Colonic mucosa (tissue), 4 donors: Measurements from ENCODE around the gene MAN1A1. TPM values are rescaled to one million over a fixed set of nuclear protein-coding genes. Genes with fewer than 3 reads are reported as not detected.

ENCODE experiments used
- DNase-seq: peaks from one replicate; pipeline ENCODE4 v3.0.0-alpha.2; 2020
- H3K27ac ChIP-seq: fragments of 200-600 bp; one replicate; pipeline ENCODE4 v1.8.0; 2021
- H3K27me3 ChIP-seq: fragments of 200-600 bp; one replicate; pipeline ENCODE4 v1.8.0; 2021
- H3K36me3 ChIP-seq: fragments of 200-600 bp; one replicate; pipeline ENCODE4 v1.8.0; 2021
- H3K4me1 ChIP-seq: fragments of 200-600 bp; one replicate; pipeline ENCODE4 v1.8.0; 2021; ENCODE audit warnings: mild to moderate bottlenecking
- H3K4me3 ChIP-seq: fragments of 200-600 bp; one replicate; pipeline ENCODE4 v1.8.0; 2021
- H3K9ac ChIP-seq, 2 donors: one replicate each; pipeline ENCODE4 v1.7.0; 2013; ENCODE audit warnings: control low read depth in 2 of 2, low read depth in 2 of 2, low read length in 2 of 2
- H3K9me3 ChIP-seq: fragments of 200-600 bp; one replicate; pipeline ENCODE4 v1.8.0; 2021
- CTCF ChIP-seq: fragments of 200-600 bp; IDR thresholded peaks from one replicate; pipeline ENCODE4 v1.8.0; 2022; ENCODE audit warnings: antibody characterized with exemption, mild to moderate bottlenecking
- intact Hi-C: fragments of 100-400 bp; cut with DNase I; formaldehyde crosslinking; loops from one replicate; pipeline ENCODE4 v1.14.1; 2022
- total RNA-seq, 2 donors: library from RNA; stranded (reverse); fragmentation: NEBNext Ultra II Directional in 1 of 2; extraction: Animal tissue kit (Norgen Biotek cat#: 25700) in 1 of 2; gene quantifications; one replicate each; pipeline ENCODE4 v1.2.1, GENCODE V29; 2021
- donor health status: healthy.
- donor health status: DM: no; HTN: no; CAD: no.
- donor health status: DM: no; HTN: no; CAD: no.

The MAN1A1 gene
- total RNA-seq, 2 donors from 2014 or later = 43.5 to 77.1 TPM

DNA sequence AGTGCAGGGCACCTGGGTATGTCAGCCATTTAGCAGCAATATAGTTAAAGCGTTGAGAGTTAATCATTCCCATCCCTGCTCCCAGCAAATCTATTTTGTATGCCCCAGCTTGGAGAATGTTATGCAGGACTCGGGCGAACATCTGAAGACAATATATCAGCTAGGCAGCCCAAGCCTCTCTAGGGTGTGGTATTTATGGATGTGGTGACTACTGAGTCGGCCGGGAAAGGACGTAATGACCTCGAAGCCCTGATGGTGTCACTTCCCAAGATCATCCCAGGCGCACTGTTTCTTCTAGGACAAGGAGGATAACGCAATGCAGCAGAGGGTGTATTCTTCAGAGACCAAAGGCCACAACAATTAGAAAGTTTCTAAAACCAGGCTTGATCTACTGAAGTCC, 207.5 kb downstream of the MAN1A1 start:
- intact Hi-C loops = no loop called here
- no peaks in the 10 kb centered on the region for H3K27me3 ChIP-seq
- H3K36me3 ChIP-seq = no peaks in the 10 kb centered on the region
- no peak for DNase-seq
- H3K4me3 ChIP-seq = no peak overlapping the region
- no peaks in the 10 kb centered on the region for H3K9me3 ChIP-seq
- H3K9ac ChIP-seq = no peak overlapping the region
- no peaks in the 10 kb centered on the region for H3K4me1 ChIP-seq
- TF ChIP-seq CTCF = no peak
- H3K27ac ChIP-seq = no peak overlapping the region

DNA sequence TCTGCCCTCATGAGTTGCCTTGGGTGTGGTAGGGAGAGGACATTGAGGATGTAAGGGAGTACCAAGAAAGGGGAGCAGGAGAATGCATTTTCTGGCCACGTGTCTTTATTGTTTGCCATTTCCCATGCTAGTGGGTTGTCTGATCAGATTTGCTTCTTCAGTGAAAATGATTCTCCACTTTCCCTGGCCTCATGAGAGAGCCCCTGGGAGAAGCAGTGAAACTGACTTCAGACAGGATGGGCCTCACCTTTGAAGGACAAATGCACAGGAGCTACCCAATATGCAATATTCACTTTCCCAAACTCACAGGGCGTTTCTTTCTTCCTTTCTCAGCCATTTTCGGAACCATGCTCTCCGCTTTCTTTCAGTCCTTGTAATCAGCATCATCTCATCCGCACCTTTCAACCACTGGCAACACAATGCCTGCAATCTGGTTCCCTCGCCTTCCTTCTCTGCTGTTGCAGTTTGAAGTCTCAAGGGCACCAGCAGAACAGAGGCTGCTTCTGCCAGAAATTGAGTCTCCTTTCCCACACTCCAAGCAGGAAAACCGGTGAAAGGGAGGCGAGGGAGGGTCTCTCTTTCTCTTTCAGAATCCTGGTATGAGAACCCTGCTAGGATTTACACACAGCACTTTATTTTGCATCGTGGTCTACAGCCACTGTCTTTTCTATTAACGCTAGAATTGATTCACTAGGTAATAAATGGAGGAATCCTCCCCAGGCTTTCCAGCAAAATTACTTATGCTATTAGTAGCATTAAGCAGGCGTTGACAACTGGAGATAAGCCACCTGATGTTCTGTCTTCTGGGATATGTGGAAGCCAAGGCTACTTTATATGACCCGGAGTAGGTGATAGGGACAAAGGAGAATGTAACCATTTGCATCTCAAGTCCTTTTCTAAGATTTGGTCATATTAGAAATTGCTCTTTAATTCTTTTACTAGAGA, 209.1 kb downstream of the MAN1A1 start:
- no peak overlapping the region for H3K4me3 ChIP-seq
- H3K9me3 ChIP-seq = no peaks in the 10 kb centered on the region
- no peaks in the 10 kb centered on the region for H3K36me3 ChIP-seq
- no peak overlapping the region for H3K9ac ChIP-seq
- H3K27me3 ChIP-seq = no peaks in the 10 kb centered on the region
- intact Hi-C loops = no loop called here
- H3K27ac ChIP-seq = no peak overlapping the region
- no peak for TF ChIP-seq CTCF
- no peak for DNase-seq
- H3K4me1 ChIP-seq = no peaks in the 10 kb centered on the region

- intact Hi-C loops = no loop called here
- TF ChIP-seq CTCF = no peak
- DNase-seq = no peak
- Histone ChIP-seq H3K9ac (no peak overlapping the region), H3K36me3 (no peaks in the 10 kb centered on the region), H3K27ac (no peak overlapping the region), H3K27me3 (no peaks in the 10 kb centered on the region), H3K9me3 (no peaks in the 10 kb centered on the region), H3K4me3 (no peak overlapping the region), H3K4me1 (no peaks in the 10 kb centered on the region)
Measured at GRCh38 chr6:119138906-119139541, 210.5 kb downstream of the MAN1A1 start.

DNA sequence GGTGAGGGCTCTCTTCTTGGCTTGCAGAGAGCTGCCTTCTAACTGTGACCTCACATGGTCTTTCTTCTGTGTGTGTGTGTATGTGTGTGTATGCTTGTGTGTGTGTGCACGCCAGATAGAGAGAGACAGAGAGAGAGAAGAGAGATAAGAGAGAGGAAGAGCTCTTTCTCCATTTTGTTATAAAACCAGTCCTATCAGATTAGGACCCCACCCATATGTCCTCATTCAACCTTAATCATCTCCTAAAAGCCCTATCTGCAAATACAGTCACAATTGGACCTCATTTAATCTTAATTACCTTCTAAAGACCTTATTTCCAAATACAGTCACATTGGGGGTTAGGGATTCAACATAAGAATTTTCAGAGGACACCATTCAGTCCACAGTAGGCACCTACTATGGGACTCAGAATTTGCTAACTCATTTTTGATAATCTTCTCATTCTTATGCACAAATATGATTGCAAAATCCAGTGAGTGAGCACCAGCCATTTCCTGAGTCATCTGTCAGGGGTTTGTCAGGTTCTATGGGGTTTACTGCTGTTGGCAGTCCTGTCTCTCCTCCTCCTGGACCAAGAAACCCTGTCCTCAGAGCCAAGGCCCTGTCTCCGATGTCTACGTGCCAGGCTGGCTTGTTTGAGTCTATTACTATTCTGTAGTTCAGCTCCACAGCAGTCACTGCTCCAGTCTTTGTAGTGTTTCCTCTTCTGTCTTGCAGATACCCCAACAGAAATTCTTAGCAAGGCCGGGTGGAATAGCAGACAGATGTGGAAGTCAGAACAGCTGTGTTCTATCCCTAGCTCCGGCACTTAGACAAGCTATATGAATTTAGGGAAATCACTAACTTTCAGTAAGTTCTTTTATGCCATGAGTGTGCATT, 212.1 kb downstream of the MAN1A1 start:
- Histone ChIP-seq H3K27ac (no peak overlapping the region), H3K4me1 (no peaks in the 10 kb centered on the region), H3K4me3 (no peak overlapping the region), H3K9me3 (no peaks in the 10 kb centered on the region), H3K9ac (no peak overlapping the region), H3K36me3 (no peaks in the 10 kb centered on the region), H3K27me3 (no peaks in the 10 kb centered on the region)
- intact Hi-C loops = no loop called here
- TF ChIP-seq CTCF = no peak
- DNase-seq = no peak

DNA sequence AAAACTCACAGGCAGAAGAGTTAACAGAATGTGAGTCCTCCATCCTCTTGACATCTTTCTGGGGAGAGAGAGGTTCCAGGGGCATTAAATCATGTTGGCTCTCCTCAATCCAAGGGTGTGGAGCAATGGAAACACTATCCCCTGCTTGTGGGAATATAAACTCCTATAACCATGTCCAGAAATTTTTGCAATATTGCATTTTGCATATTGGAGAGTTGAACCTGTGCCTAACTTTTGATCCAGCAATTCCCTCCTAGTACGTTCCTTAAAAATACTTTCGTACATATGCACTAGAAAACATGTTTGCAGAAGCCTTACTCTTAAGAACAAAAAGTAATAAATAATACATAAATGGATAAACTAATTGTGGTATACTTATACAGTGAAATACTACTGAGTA, 214.8 kb downstream of the MAN1A1 start:
- Histone ChIP-seq H3K4me3 (no peak overlapping the region), H3K36me3 (no peaks in the 10 kb centered on the region), H3K4me1 (peaks cover under 1% of the 10 kb centered on the region), H3K27ac (no peak overlapping the region), H3K9ac (no peak overlapping the region), H3K9me3 (no peaks in the 10 kb centered on the region), H3K27me3 (no peaks in the 10 kb centered on the region)
- no peak for DNase-seq
- intact Hi-C loops = no loop called here
- no peak for TF ChIP-seq CTCF
